Mesenteric fat pad (tissue), 1 donor: ENCODE measurements around the gene PATL1. TPM values are rescaled to one million over a fixed set of nuclear protein-coding genes. Genes with fewer than 3 reads are reported as not detected.
"Not testable (repeated sequence)": the region's sequence is repeated elsewhere in the genome, so short reads cannot be mapped to it uniquely, and the experiment has no call there.

Source experiments
- DNase-seq: peaks from one replicate; pipeline ENCODE4 v3.0.0-alpha.2; 2020; ENCODE audit warnings: low spot score
- total RNA-seq: library from RNA; stranded (reverse); fragmentation: NEBNext Ultra II Directional; extraction: Animal tissue kit (Norgen Biotek cat#: 25700); gene quantifications from one replicate; pipeline ENCODE4 v1.2.1, GENCODE V29; 2021
- donor health status: DM: yes; HTN: yes; CAD: no.

Gene PATL1
- total RNA-seq, 1 donor from 2014 or later = 32.5 TPM

- no peak for DNase-seq
These were observed 7.4 kb upstream of the PATL1 start for GRCh38 chr11:59676205-59676604.

GRCh38 chr11:59674291-59674690 lies 5.5 kb upstream of the PATL1 start:
- no peak for DNase-seq

- DNase-seq = no peak
These were observed 4.5 kb upstream of the PATL1 start for GRCh38 chr11:59673291-59673690.

- no peak for DNase-seq
These were observed 2.6 kb upstream of the PATL1 start for GRCh38 chr11:59671471-59671870.

- no peak for DNase-seq
These were observed 773 bp upstream of the PATL1 start for GRCh38 chr11:59669611-59670009.

- DNase-seq = no peak
These were observed 468 bp downstream of the PATL1 start for GRCh38 chr11:59668188-59668949.

- DNase-seq = no peak
These were observed 1.0 kb downstream of the PATL1 start for GRCh38 chr11:59667812-59668187.

GRCh38 chr11:59666969-59667368 lies 1.9 kb downstream of the PATL1 start:
- DNase-seq = no peak

- no peak for DNase-seq
These were observed 8.2 kb downstream of the PATL1 start for GRCh38 chr11:59660621-59661020.

- DNase-seq = no peak
These were observed 8.9 kb downstream of the PATL1 start for GRCh38 chr11:59659981-59660380.

GRCh38 chr11:59658036-59658435 lies 10.8 kb downstream of the PATL1 start:
- no peak for DNase-seq

GRCh38 chr11:59654893-59655292 lies 13.9 kb downstream of the PATL1 start:
- DNase-seq = no peak

GRCh38 chr11:59647245-59647980 lies 21.4 kb downstream of the PATL1 start:
- no peak for DNase-seq

GRCh38 chr11:59644528-59644927 lies 24.3 kb downstream of the PATL1 start:
- no peak for DNase-seq

- DNase-seq = no peak
These were observed 25.4 kb downstream of the PATL1 start for GRCh38 chr11:59643390-59643789.

- no peak for DNase-seq
These were observed 27.7 kb downstream of the PATL1 start for GRCh38 chr11:59641156-59641555.

- DNase-seq = no peak
These were observed 38.3 kb downstream of the PATL1 start for GRCh38 chr11:59630493-59630892.

GRCh38 chr11:59629996-59630395 lies 38.8 kb downstream of the PATL1 start:
- DNase-seq = no peak

GRCh38 chr11:59626969-59627368 lies 41.9 kb downstream of the PATL1 start:
- DNase-seq = not testable (repeated sequence)

GRCh38 chr11:59625703-59626102 lies 43.1 kb downstream of the PATL1 start:
- DNase-seq = no peak

GRCh38 chr11:59617876-59618275 lies 51.0 kb downstream of the PATL1 start:
- DNase-seq = no peak

GRCh38 chr11:59616396-59616982 lies 52.3 kb downstream of the PATL1 start:
- DNase-seq = peak; percentile 94
